ENCODE data around the gene GPC5.

GRCh38 chr13:91702411-91702810 lies 304.0 kb downstream of the GPC5 start:
- TF ChIP-seq KLF1 (tag by site-specific recombination; IDR thresholded peaks at IDR 0.05) (no peak), ZFP41 (tag by site-specific recombination; IDR thresholded peaks at IDR 0.05; ENCODE audit: borderline replicate concordance) (no peak), CTCF (tag by site-specific recombination; IDR thresholded peaks at IDR 0.05) (no peak), ZNF501 (tag by site-specific recombination; IDR thresholded peaks at IDR 0.05) (no peak), PBX3 (CRISPR knock-in tag; IDR thresholded peaks at IDR 0.05) (no peak), ZNF280C (tag by site-specific recombination; IDR thresholded peaks at IDR 0.05) (no peak), ZNF324 (tag by site-specific recombination; IDR thresholded peaks at IDR 0.05) (no peak), ZNF274 (IDR thresholded peaks at IDR 0.05; ENCODE audit: low read length) (no peak), ZNF274 (tag by site-specific recombination; IDR thresholded peaks at IDR 0.05; ENCODE audit: borderline replicate concordance) (no peak), ZNF366 (tag by site-specific recombination; conservative IDR thresholded peaks at IDR 0.05) (no peak), ZBTB1 (tag by site-specific recombination; IDR thresholded peaks at IDR 0.05) (no peak), BCL6B (tag by site-specific recombination; IDR thresholded peaks at IDR 0.05) (no peak), ZNF521 (tag by site-specific recombination; IDR thresholded peaks at IDR 0.05) (no peak), SCRT1 (tag by site-specific recombination; IDR thresholded peaks at IDR 0.05; ENCODE audit: borderline replicate concordance) (no peak), ZBTB8A (tag by site-specific recombination; IDR thresholded peaks at IDR 0.05) (no peak)

Measured in HEK293 (cell line).